Measurements from ENCODE around the gene DYDC2.
"Not testable (repeated sequence)": the region's sequence is repeated elsewhere in the genome, so short reads cannot be mapped to it uniquely, and the experiment has no call there.

DYDC2 gene

GRCh38 chr10:80415734-80416478 lies 59.3 kb downstream of the DYDC2 start:
- DNase-seq (ENCODE audit: insufficient read length), result no peak
- TF ChIP-seq TAF1 (IDR thresholded peaks at IDR 0.05; ENCODE audit: borderline replicate concordance, low read depth, low read length) (no peak), POLR2A (IDR thresholded peaks at IDR 0.05; ENCODE audit: low read depth, low read length) (no peak), POLR2AphosphoS5 (IDR thresholded peaks at IDR 0.05; ENCODE audit: low read depth, low read length) (no peak)
- no peak for FAIRE-seq

- FAIRE-seq, result no peak
- TF ChIP-seq POLR2AphosphoS5 (IDR thresholded peaks at IDR 0.05; ENCODE audit: low read depth, low read length), result no peak
- TF ChIP-seq TAF1 (IDR thresholded peaks at IDR 0.05; ENCODE audit: borderline replicate concordance, low read depth, low read length), result no peak
- TF ChIP-seq POLR2A (IDR thresholded peaks at IDR 0.05; ENCODE audit: low read depth, low read length), result no peak
- DNase-seq (ENCODE audit: insufficient read length), result no peak
Measured at GRCh38 chr10:80416479-80417098, 60.0 kb downstream of the DYDC2 start.

GRCh38 chr10:80417256-80417655 lies 60.7 kb downstream of the DYDC2 start:
- FAIRE-seq; DNase-seq (ENCODE audit: insufficient read length): not testable (repeated sequence)

All from GM12892 (cell line).